Measurements from ENCODE around the gene GSK3B.
"Not testable (repeated sequence)": the region's sequence is repeated elsewhere in the genome, so short reads cannot be mapped to it uniquely, and the experiment has no call there.

Gene GSK3B

GRCh38 chr3:120005741-120006140 is 88.5 kb downstream of the GSK3B start:
- DNase-seq (ENCODE audit: low spot score) = not testable (repeated sequence)

DNA sequence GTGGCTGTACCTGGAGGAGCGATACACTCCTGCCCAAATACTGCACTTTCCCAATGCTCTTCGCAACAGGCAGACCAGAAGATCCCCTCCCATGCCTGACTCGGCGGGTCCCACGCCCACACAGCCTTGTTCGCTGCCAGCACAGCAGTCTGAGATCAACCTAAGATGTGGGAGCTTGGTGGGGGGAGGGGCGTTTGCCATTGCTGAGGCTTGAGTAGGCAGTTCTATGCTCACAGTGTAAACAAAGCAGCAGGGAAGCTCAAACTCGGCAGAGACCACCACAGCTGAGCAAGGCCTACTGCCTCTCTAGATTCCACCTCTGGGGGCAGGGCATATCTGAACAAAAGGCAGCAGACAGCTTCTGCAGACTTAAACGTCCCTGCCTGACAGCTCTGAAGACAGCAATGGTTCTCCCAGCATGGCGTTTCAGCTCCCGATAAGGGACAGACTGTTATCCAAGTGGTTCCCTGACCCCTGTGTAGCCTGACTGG is 90.2 kb downstream of the GSK3B start:
- not testable (repeated sequence) for DNase-seq (ENCODE audit: low spot score)

DNA sequence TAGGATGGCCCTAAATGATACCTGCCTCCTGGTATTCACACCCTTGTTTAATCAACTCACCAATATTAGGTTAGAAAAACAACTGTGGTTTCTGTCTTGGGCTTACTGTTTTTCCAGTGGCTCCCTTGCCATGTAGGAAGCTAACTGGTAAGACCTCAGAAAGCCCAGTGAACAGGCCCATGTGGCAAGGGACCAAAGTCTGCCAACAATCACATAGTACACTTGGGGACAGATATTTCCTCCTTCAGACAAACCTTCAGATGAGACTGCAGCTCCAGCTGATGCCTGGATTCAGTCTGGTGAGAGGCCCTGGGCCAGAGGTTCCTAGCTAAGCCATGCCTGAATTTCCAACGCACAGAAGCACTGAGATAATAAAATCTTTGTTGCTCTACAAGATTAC is 96.1 kb downstream of the GSK3B start:
- no peak for DNase-seq (ENCODE audit: low spot score)

DNA sequence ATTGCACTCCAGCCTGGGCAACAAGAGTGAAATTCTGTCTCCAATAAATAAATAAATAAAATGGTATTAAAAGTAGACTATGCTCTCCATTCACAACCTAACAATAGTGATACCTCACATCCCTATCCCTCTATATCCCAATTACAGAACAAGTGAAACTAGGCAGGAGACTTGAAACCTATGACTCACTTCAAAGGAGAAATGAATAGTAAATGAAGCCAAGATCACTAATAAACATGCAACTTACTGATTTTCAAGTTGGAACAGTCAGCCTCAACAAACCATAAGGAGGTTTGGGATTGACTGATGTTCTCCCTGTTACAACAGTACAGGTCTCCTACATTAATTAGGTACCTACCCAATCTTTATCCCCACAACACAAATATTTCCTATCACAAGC is 103.4 kb downstream of the GSK3B start:
- no peak for DNase-seq (ENCODE audit: low spot score)

- DNase-seq (ENCODE audit: low spot score) = no peak
These were observed 104.1 kb downstream of the GSK3B start for GRCh38 chr3:119989981-119990655.

DNA sequence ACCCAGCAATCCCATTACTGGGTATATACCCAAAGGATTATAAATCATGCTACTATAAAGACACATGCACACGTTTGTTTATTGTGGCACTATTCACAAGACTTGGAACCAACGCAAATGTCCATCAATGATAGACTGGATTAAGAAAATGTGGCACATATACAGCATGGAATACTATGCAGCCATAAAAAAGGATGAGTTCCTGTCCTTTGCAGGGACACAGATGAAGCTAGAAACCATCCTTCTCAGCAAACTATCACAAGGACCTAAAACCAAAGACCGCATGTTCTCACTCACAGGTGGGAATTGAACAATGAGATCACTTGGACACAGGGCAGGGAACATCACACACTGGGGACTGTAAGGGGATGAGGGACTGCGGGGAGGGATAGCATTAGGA is 107.4 kb downstream of the GSK3B start:
- not testable (repeated sequence) for DNase-seq (ENCODE audit: low spot score)

- DNase-seq (ENCODE audit: low spot score) = no peak
These were observed 112.9 kb downstream of the GSK3B start for GRCh38 chr3:119981386-119981785.

GRCh38 chr3:119978554-119979208 is 115.6 kb downstream of the GSK3B start:
- no peak for DNase-seq (ENCODE audit: low spot score)

DNA sequence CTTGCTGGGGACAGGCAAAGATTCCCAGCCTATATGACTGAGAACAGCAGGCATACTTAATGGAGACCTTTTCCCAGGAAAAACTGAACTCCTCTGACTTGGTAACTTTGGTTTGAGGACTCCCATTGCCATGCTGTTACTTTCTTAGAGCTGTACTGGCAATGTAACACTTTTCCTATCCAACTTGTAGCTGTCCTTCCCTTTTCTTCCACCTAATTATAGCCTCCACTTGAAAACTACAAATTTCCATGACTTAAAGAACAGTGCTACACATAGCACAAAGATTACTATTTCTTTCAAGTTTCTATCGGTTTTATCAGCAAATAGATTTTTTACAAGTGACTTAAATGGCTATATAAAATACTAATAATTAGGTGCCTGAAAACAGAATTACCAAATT is 116.9 kb downstream of the GSK3B start:
- DNase-seq (ENCODE audit: low spot score) = no peak

GRCh38 chr3:119976214-119976613 is 118.0 kb downstream of the GSK3B start:
- no peak for DNase-seq (ENCODE audit: low spot score)

- no peak for DNase-seq (ENCODE audit: low spot score)
These were observed 119.6 kb downstream of the GSK3B start for GRCh38 chr3:119974656-119975055.

GRCh38 chr3:119973018-119973646 is 121.1 kb downstream of the GSK3B start:
- no peak for DNase-seq (ENCODE audit: low spot score)

DNA sequence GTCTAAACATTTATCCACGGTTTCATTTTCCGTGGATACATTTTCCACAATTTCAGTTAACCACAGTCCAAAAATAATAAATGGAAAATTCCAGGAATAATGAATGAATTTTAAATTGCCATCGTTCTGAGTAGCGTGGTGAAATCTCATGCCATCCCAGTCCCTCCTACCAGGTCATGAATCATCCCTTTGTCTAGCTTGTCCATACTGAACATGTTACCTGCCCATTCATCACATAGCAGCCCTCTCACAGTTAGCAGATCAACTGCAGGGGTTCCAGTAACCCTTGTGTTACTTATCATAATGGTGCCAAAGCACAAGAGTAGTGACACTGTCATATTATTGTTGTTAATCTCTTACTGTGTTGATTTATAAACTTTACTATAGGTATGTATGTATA is 124.5 kb downstream of the GSK3B start:
- no peak for DNase-seq (ENCODE audit: low spot score)

DNA sequence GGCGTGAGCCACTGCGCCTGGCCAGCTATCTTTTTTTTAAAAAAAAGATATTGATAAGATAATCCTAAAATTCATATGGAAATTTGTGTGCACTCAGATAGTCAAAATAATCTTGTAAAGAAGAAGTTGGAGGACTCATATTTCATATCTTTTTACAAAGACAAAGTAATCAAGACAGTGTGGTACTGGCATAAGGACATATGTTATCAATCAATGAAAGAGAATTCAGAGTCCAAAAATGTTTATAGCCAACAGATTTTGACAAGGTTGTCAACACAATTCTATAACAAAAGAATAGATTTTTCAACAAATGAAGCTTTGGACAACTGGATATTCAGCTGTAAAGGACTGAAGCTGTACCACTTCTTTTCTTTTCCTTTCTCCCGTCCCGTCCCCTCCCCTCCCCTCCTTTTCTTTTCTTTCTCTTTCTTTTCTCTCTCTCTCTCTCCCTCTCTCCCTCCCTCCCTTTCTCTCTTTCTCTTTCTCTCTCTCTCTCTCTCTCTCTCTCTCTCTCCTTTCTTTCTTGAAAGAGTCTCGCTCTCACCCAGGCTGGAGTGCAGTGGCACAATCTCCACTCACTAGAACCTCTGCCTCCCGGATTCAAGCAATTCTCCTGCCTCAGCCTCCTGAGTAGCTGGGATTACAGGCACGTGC is 126.8 kb downstream of the GSK3B start:
- no peak for DNase-seq (ENCODE audit: low spot score)

GRCh38 chr3:119965692-119966091 is 128.6 kb downstream of the GSK3B start:
- DNase-seq (ENCODE audit: low spot score) = no peak

DNA sequence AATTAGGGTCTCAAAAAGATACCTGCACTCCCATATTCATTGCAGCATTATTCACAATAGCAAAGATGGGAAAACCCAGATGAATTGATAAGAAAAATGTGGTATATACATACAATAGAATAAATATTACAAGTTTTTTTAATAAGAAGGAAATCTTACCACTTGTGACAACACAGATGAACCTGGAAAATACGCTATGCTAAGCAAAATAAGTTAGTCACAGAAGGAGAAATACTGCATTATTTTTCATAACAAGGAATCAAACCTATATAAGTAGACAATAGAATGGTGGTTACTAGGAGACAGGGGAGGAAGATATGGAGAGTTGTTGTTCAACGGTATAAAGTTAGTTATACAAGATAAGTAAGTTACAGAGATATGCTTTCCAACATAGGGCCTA is 130.0 kb downstream of the GSK3B start:
- no peak for DNase-seq (ENCODE audit: low spot score)

DNA sequence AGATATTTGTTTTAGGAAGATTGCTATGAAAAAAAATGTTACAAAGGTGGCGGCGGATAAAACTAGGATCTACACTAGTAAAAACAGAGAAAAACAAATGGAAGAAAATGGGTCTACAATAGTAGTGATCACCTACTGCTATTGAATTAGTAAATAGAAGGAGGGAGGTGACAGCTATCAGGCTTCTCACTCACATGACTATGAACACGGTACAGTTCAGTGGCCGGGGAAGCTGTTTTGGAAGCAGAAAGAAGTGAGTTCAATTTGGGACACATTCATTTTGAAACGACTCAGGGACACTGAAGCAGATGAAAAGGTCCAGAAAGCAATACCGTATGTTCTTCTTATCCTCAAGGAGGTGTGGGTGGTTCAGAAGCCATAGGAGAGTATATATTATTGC is 138.3 kb downstream of the GSK3B start:
- DNase-seq (ENCODE audit: low spot score) = no peak

GRCh38 chr3:119950666-119951325 is 143.5 kb downstream of the GSK3B start:
- DNase-seq (ENCODE audit: low spot score) = no peak

DNA sequence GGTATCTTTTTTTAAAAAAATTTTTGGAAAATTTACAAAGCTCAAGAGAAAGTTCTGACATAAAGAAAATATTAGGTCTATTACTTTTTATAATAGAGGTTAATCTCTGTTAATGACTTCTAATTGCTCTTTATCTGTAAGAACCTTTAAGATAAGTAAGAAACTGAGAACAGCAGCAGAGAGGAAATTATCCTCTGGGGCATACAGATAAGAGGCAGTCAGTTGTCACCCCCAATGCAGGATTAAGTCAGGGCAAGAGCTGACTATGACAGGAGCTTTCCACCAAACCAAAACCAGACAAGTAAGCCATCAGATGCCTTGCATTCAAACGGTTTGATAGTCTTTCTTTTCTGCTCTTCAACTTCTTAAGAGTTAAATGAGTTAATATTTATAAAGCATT is 149.0 kb downstream of the GSK3B start:
- DNase-seq (ENCODE audit: low spot score) = peak; percentile 62

- no peak for DNase-seq (ENCODE audit: low spot score)
These were observed 150.2 kb downstream of the GSK3B start for GRCh38 chr3:119944091-119944490.

DNA sequence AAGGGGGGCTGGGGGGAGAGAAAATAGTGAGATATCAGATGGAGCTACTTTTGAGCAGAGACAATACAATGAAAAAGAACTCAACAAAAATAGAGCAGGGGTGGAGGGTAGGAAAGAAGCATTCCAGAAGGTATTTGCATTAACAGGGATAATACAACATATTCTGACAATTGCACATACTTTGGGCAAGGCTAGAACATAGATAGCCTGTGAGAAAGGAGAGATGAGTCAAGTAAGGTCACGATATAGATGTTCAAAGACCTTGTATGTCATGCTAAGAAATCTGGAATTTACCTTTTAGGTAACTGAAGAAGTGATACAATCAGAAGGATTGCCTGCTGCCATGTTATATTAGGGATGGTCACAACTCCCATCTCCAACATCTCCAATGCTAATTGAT is 155.2 kb downstream of the GSK3B start:
- no peak for DNase-seq (ENCODE audit: low spot score)

- no peak for DNase-seq (ENCODE audit: low spot score)
These were observed 157.0 kb downstream of the GSK3B start for GRCh38 chr3:119937229-119937628.

Measured in D341Med (cell line).